ENCODE data around the gene OR13C3.

GRCh38 chr9:104577263-104577662, 40.6 kb upstream of the OR13C3 start:
- TF ChIP-seq CTCF (conservative IDR thresholded peaks at IDR 0.05; ENCODE audit: low read length) = no peak
- no peak for TF ChIP-seq EZH2phosphoT487 (IDR thresholded peaks at IDR 0.05; ENCODE audit: borderline replicate concordance, low read depth, low read length)

Measured in OCI-LY7 (cell line).